Fibroblast of lung (primary cell): Measurements from ENCODE around the gene DNM1. TPM values are rescaled to one million over a fixed set of nuclear protein-coding genes. Genes with fewer than 3 reads are reported as not detected.
A peak's percentile ranks its signal among the peaks of the same experiment; 100 is the strongest.

Source experiments
- DNase-seq, 2 donors: peaks; one replicate each; pipeline versions ENCODE4 v3.0.0 to v3.0.0-alpha.2; 2010; ENCODE audit warnings: low read depth in 2 of 2
- H2AFZ ChIP-seq: 2 replicates; pipeline ENCODE4 v1.5.1; 2012; ENCODE audit warnings: low read length, control low read depth, inconsistent platforms
- H3K27ac ChIP-seq: 2 replicates; pipeline ENCODE4 v1.5.1; 2011; ENCODE audit warnings: low read length, control low read depth; ENCODE audit not compliant: insufficient read depth
- H3K27me3 ChIP-seq: 2 replicates; pipeline ENCODE4 v1.5.1; 2011; ENCODE audit warnings: mild to moderate bottlenecking, low read length; ENCODE audit not compliant: control insufficient read depth, insufficient read depth
- H3K36me3 ChIP-seq: 2 replicates; pipeline ENCODE4 v1.5.1; 2011; ENCODE audit warnings: low read length; ENCODE audit not compliant: control insufficient read depth, insufficient read depth
- H3K4me1 ChIP-seq: 2 replicates; pipeline ENCODE4 v1.5.1; 2011; ENCODE audit warnings: low read length; ENCODE audit not compliant: control insufficient read depth, insufficient read depth; ENCODE audit errors: extremely low read depth
- H3K4me2 ChIP-seq: 2 replicates; pipeline ENCODE4 v1.5.1; 2011; ENCODE audit warnings: low read length, control low read depth; ENCODE audit not compliant: insufficient read depth; ENCODE audit errors: extremely low read depth
- H3K4me3 ChIP-seq, 4 experiments: fragments of 200-600 bp in 1 of 4; sonication (generic) in 1 of 4; replicated peaks in 1 of 4; 2 replicates each; pipeline ENCODE4 v1.5.1; 2011 to 2016; ENCODE audit warnings: low read length in 4 of 4, low read depth in 3 of 4, mild to moderate bottlenecking in 3 of 4, control low read depth in 2 of 4, inconsistent platforms in 1 of 4, mixed read lengths in 1 of 4; ENCODE audit not compliant: insufficient read depth in 1 of 4; ENCODE audit errors: control extremely low read depth in 1 of 4
- H3K79me2 ChIP-seq: 2 replicates; pipeline ENCODE4 v1.5.1; 2012; ENCODE audit warnings: mild to moderate bottlenecking, low read length, inconsistent platforms; ENCODE audit not compliant: control insufficient read depth, insufficient read depth
- H3K9ac ChIP-seq: 2 replicates; pipeline ENCODE4 v1.5.1; 2011; ENCODE audit warnings: mild to moderate bottlenecking, low read length, control low read depth; ENCODE audit not compliant: insufficient read depth
- H3K9me3 ChIP-seq: 2 replicates; pipeline ENCODE4 v1.5.1; 2012; ENCODE audit warnings: low read depth, low read length; ENCODE audit not compliant: control insufficient read depth, insufficient read depth
- H4K20me1 ChIP-seq: 2 replicates; pipeline ENCODE4 v1.5.1; 2011; ENCODE audit warnings: low read length; ENCODE audit not compliant: control insufficient read depth, insufficient read depth; ENCODE audit errors: extremely low read depth
- EZH2 ChIP-seq: IDR thresholded peaks from 2 replicates; pipeline ENCODE4 v1.5.1; 2012; ENCODE audit warnings: low read length, control low read depth, mild to moderate bottlenecking; ENCODE audit errors: missing control alignments
- polyA plus RNA-seq, 2 donors: library from polyadenylated mRNA; depleted of rRNA in 1 of 2; stranded (reverse) in 1 of 2; unstranded in 1 of 2; fragments of >200 nt; gene quantifications; 2 replicates each; pipeline ENCODE4 v1.2.1, GENCODE V29; 2011 to 2012; ENCODE audit warnings: missing spikeins in 1 of 2
- total RNA-seq: library from RNA; depleted of rRNA; stranded (reverse); fragments of >200 nt; gene quantifications from 2 replicates; pipeline ENCODE4 v1.2.1, GENCODE V29; 2014
- TF ChIP-seq, protein P1 (sequence below), 2 donors: IDR thresholded peaks in 1 of 2; conservative IDR thresholded peaks in 1 of 2; 1 replicate in 1 of 2; 2 replicates in 1 of 2; pipeline ENCODE4 v1.5.1; 2011 to 2012; ENCODE audit warnings: low read length in 2 of 2, control low read depth in 1 of 2, inconsistent platforms in 1 of 2, low read depth in 1 of 2, mild to moderate bottlenecking in 1 of 2

The DNM1 gene
- total and polyA plus RNA-seq, 2 donors (not counting 1 experiment from before 2014, with no cell fraction given): 3.7 to 30.4 TPM

DNA sequence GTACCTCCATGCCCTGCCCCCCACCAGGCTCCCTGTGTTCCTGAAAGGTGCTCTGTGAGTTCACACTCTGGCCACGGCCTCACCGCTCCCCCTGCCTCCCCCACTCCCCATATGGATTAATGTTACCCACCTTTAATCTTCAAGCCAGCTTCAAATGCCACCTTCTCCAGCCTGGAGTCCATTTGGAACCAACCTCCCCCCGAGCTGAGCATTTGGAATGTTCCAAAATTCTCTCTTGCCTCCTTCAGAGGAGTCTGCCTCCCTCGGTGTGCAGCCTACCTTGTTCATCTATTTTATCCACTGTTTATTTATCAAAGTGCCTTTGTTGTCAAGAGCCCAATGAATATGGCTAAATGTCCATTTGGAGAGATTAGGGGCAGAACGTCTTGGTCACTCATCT, 68.3 kb downstream of the DNM1 start:
- Histone ChIP-seq H3K4me2 (no peak overlapping the region), H3K79me2 (peaks cover 28% of the 10 kb centered on the region), H3K9me3 (no peaks in the 10 kb centered on the region), H2AFZ (no peak overlapping the region), H3K9ac (no peak overlapping the region), H3K4me3 (no peak overlapping the region), H4K20me1 (no peaks in the 10 kb centered on the region), H3K27me3 (no peaks in the 10 kb centered on the region), H3K27ac (no peak overlapping the region), H3K4me1 (peaks cover 4% of the 10 kb centered on the region), H3K36me3 (peaks cover 27% of the 10 kb centered on the region)
- DNase-seq: no peak
- TF ChIP-seq, protein P1, sequence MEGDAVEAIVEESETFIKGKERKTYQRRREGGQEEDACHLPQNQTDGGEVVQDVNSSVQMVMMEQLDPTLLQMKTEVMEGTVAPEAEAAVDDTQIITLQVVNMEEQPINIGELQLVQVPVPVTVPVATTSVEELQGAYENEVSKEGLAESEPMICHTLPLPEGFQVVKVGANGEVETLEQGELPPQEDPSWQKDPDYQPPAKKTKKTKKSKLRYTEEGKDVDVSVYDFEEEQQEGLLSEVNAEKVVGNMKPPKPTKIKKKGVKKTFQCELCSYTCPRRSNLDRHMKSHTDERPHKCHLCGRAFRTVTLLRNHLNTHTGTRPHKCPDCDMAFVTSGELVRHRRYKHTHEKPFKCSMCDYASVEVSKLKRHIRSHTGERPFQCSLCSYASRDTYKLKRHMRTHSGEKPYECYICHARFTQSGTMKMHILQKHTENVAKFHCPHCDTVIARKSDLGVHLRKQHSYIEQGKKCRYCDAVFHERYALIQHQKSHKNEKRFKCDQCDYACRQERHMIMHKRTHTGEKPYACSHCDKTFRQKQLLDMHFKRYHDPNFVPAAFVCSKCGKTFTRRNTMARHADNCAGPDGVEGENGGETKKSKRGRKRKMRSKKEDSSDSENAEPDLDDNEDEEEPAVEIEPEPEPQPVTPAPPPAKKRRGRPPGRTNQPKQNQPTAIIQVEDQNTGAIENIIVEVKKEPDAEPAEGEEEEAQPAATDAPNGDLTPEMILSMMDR (conservative IDR thresholded peaks at IDR 0.05 in 1 of 2, IDR thresholded peaks at IDR 0.05 in 1 of 2; ENCODE audit: low read depth in 1 of 2, low read length in 2 of 2): no peak
- no peak for TF ChIP-seq EZH2

DNA sequence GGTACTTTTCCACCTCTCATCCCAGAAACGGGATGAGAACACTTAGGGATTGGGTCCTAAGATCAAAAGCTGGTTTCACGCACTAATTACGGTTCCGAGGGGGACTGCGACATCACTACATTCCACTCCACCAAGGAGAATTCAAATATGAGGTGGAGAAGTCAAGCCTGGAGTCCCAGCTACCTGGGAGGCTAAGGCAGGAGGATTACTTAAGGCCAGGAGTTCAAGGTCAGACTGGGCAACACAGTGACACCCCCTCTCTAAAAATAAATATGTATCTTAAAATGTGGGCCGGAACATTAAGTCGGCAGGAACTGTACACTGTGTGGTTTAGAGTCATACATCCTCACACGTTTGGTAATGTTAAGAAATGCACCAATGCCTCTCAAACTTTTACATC, 71.1 kb downstream of the DNM1 start:
- Histone ChIP-seq H3K27ac (no peak overlapping the region), H3K4me2 (peak overlapping the region; percentile 89), H2AFZ (no peak overlapping the region), H3K36me3 (peaks cover 18% of the 10 kb centered on the region), H3K4me1 (peaks cover 4% of the 10 kb centered on the region), H3K79me2 (peaks cover 31% of the 10 kb centered on the region), H4K20me1 (no peaks in the 10 kb centered on the region), H3K9ac (no peak overlapping the region), H3K9me3 (no peaks in the 10 kb centered on the region), H3K27me3 (no peaks in the 10 kb centered on the region), H3K4me3 (peak overlapping the region; percentile 78 to 99 (median 97))
- DNase-seq: no peak
- TF ChIP-seq, protein P1 (conservative IDR thresholded peaks at IDR 0.05 in 1 of 2, IDR thresholded peaks at IDR 0.05 in 1 of 2; ENCODE audit: low read depth in 1 of 2, low read length in 2 of 2): no peak
- TF ChIP-seq EZH2: no peak

- peak; percentile 64 to 71 for DNase-seq
- Histone ChIP-seq H3K4me2 (peak within 1 kb of the TSS; percentile 97), H3K36me3 (peaks cover 15% of the 10 kb centered on the region), H4K20me1 (no peaks in the 10 kb centered on the region), H2AFZ (peak within 1 kb of the TSS; percentile 81), H3K4me3 (peak within 1 kb of the TSS; percentile 86 to 99 (median 97)), H3K79me2 (peaks cover 31% of the 10 kb centered on the region), H3K4me1 (peaks cover 4% of the 10 kb centered on the region), H3K9me3 (no peaks in the 10 kb centered on the region), H3K27me3 (no peaks in the 10 kb centered on the region), H3K27ac (peak within 1 kb of the TSS; percentile 96), H3K9ac (peak within 1 kb of the TSS; percentile 97)
- no peak for TF ChIP-seq EZH2
- TF ChIP-seq, protein P1 (conservative IDR thresholded peaks at IDR 0.05 in 1 of 2, IDR thresholded peaks at IDR 0.05 in 1 of 2; ENCODE audit: low read depth in 1 of 2, low read length in 2 of 2): no peak
Measured at GRCh38 chr9:128275198-128276007, 72.2 kb downstream of the DNM1 start, which contains the start of gene GOLGA2. GOLGA2 (minus strand) TSS chr9:128276007; CDS start chr9:128275976, 31 bp downstream.
